Ishikawa (cell line): ENCODE measurements around the gene TOP2B.

ENCODE experiments used
- CEBPB ChIP-seq: IDR thresholded peaks from 2 replicates; pipeline ENCODE4 v1.6.1; 2012
- CREB1 ChIP-seq: IDR thresholded peaks from 2 replicates; pipeline ENCODE4 v1.6.1; 2012; ENCODE audit warnings: low read depth
- EGR1 ChIP-seq: IDR thresholded peaks from 2 replicates; pipeline ENCODE4 v1.6.1; 2012
- EP300 ChIP-seq: IDR thresholded peaks from 2 replicates; pipeline ENCODE4 v1.6.1; 2012; ENCODE audit warnings: borderline replicate concordance
- FOXM1 ChIP-seq: IDR thresholded peaks from 2 replicates; pipeline ENCODE4 v1.6.1; 2012; ENCODE audit warnings: low read depth, borderline replicate concordance
- NFIC ChIP-seq: IDR thresholded peaks from 2 replicates; pipeline ENCODE4 v1.6.1; 2012
- RAD21 ChIP-seq: IDR thresholded peaks from 2 replicates; pipeline ENCODE4 v1.6.1; 2012; ENCODE audit warnings: low read depth
- TAF1 ChIP-seq: IDR thresholded peaks from 2 replicates; pipeline ENCODE4 v1.6.1; 2012; ENCODE audit warnings: low read depth, mild to moderate bottlenecking
- TCF12 ChIP-seq: IDR thresholded peaks from 2 replicates; pipeline ENCODE4 v1.6.1; 2012; ENCODE audit warnings: low read depth
- TEAD4 ChIP-seq: IDR thresholded peaks from 2 replicates; pipeline ENCODE4 v1.6.1; 2012
- YY1 ChIP-seq: IDR thresholded peaks from 2 replicates; pipeline ENCODE4 v1.6.1; 2012; ENCODE audit warnings: low read depth
- ZBTB7A ChIP-seq: IDR thresholded peaks from 2 replicates; pipeline ENCODE4 v1.6.1; 2012; ENCODE audit warnings: low read depth
- TF ChIP-seq, protein P1 (sequence below): IDR thresholded peaks from 2 replicates; pipeline ENCODE4 v1.6.1; 2012; ENCODE audit warnings: low read depth, mild to moderate bottlenecking
- TF ChIP-seq, protein P2 (sequence below): IDR thresholded peaks from 2 replicates; pipeline ENCODE4 v1.6.1; 2012
- TF ChIP-seq, protein P3 (sequence below): IDR thresholded peaks from 2 replicates; pipeline ENCODE4 v1.6.1; 2012

TOP2B gene

GRCh38 chr3:25587526-25587925, 77.2 kb downstream of the TOP2B start:
- TF ChIP-seq EP300 = no peak
- no peak for TF ChIP-seq ZBTB7A
- TF ChIP-seq TCF12 = no peak
- TF ChIP-seq, protein P1, sequence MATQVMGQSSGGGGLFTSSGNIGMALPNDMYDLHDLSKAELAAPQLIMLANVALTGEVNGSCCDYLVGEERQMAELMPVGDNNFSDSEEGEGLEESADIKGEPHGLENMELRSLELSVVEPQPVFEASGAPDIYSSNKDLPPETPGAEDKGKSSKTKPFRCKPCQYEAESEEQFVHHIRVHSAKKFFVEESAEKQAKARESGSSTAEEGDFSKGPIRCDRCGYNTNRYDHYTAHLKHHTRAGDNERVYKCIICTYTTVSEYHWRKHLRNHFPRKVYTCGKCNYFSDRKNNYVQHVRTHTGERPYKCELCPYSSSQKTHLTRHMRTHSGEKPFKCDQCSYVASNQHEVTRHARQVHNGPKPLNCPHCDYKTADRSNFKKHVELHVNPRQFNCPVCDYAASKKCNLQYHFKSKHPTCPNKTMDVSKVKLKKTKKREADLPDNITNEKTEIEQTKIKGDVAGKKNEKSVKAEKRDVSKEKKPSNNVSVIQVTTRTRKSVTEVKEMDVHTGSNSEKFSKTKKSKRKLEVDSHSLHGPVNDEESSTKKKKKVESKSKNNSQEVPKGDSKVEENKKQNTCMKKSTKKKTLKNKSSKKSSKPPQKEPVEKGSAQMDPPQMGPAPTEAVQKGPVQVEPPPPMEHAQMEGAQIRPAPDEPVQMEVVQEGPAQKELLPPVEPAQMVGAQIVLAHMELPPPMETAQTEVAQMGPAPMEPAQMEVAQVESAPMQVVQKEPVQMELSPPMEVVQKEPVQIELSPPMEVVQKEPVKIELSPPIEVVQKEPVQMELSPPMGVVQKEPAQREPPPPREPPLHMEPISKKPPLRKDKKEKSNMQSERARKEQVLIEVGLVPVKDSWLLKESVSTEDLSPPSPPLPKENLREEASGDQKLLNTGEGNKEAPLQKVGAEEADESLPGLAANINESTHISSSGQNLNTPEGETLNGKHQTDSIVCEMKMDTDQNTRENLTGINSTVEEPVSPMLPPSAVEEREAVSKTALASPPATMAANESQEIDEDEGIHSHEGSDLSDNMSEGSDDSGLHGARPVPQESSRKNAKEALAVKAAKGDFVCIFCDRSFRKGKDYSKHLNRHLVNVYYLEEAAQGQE = no peak
- TF ChIP-seq NFIC = no peak
- no peak for TF ChIP-seq CEBPB
- TF ChIP-seq TAF1 = no peak
- TF ChIP-seq TEAD4 = no peak
- no peak for TF ChIP-seq FOXM1
- no peak for TF ChIP-seq YY1
- TF ChIP-seq, protein P2, sequence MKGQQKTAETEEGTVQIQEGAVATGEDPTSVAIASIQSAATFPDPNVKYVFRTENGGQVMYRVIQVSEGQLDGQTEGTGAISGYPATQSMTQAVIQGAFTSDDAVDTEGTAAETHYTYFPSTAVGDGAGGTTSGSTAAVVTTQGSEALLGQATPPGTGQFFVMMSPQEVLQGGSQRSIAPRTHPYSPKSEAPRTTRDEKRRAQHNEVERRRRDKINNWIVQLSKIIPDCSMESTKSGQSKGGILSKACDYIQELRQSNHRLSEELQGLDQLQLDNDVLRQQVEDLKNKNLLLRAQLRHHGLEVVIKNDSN = no peak
- TF ChIP-seq EGR1 = no peak
- TF ChIP-seq, protein P3, sequence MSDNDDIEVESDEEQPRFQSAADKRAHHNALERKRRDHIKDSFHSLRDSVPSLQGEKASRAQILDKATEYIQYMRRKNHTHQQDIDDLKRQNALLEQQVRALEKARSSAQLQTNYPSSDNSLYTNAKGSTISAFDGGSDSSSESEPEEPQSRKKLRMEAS = no peak
- no peak for TF ChIP-seq RAD21
- no peak for TF ChIP-seq CREB1

GRCh38 chr3:25587094-25587493, 77.6 kb downstream of the TOP2B start:
- no peak for TF ChIP-seq EGR1
- TF ChIP-seq TCF12 = no peak
- no peak for TF ChIP-seq YY1
- TF ChIP-seq CREB1 = no peak
- no peak for TF ChIP-seq ZBTB7A
- TF ChIP-seq RAD21 = no peak
- TF ChIP-seq EP300 = no peak
- TF ChIP-seq, protein P2 = no peak
- TF ChIP-seq, protein P1 = no peak
- no peak for TF ChIP-seq CEBPB
- TF ChIP-seq, protein P3 = no peak
- TF ChIP-seq TEAD4 = no peak
- no peak for TF ChIP-seq NFIC
- TF ChIP-seq FOXM1 = no peak
- no peak for TF ChIP-seq TAF1

- TF ChIP-seq, protein P2 = no peak
- TF ChIP-seq CREB1 (no peak), EP300 (no peak), NFIC (no peak), TCF12 (no peak), TAF1 (no peak), TEAD4 (no peak), CEBPB (no peak), FOXM1 (no peak), YY1 (no peak)
- TF ChIP-seq, protein P1 = no peak
- TF ChIP-seq, protein P3 = no peak
These were observed 78.2 kb downstream of the TOP2B start for GRCh38 chr3:25586553-25586952.

- TF ChIP-seq FOXM1 = no peak
- TF ChIP-seq TEAD4 = no peak
- no peak for TF ChIP-seq CEBPB
- TF ChIP-seq TCF12 = no peak
- TF ChIP-seq TAF1 = no peak
- TF ChIP-seq, protein P2 = no peak
- TF ChIP-seq EGR1 = no peak
- TF ChIP-seq, protein P1 = no peak
- no peak for TF ChIP-seq EP300
- TF ChIP-seq NFIC = no peak
- no peak for TF ChIP-seq RAD21
These were observed 78.6 kb downstream of the TOP2B start for GRCh38 chr3:25586167-25586505.
